Panc1 (cell line): Measurements from ENCODE around the gene LSM4. TPM values are rescaled to one million over a fixed set of nuclear protein-coding genes. Genes with fewer than 3 reads are reported as not detected.

Source experiments
- ATAC-seq: fragments of 200-7000 bp; cut with Tn5 transposase; 2 replicates; pipeline ENCODE4 v1.9.1; 2020; ENCODE audit warnings: mild to moderate bottlenecking, moderate library complexity
- BruUV-seq: library from RNA; stranded (reverse); fragments of 400-500 nt; replicated peaks from 2 replicates; lab custom pipeline; 2021; lab: Mats Ljungman, UMichigan
- CTCF ChIA-PET: fragments of 300-600 bp; sonication (Branson Sonifier 250); formaldehyde crosslinking; loops from one replicate; lab custom pipeline; 2022; ENCODE audit warnings: antibody characterized with exemption; lab: Charles Lee
- POLR2A ChIA-PET: fragments of 300-600 bp; sonication (Branson Sonifier 250); formaldehyde crosslinking; loops from one replicate; lab custom pipeline; 2022; ENCODE audit warnings: antibody characterized with exemption; lab: Charles Lee
- DNase-seq: peaks from one replicate; pipeline ENCODE4 v3.0.0-alpha.2; 2010; ENCODE audit warnings: low read depth, low spot score
- H3K27ac ChIP-seq: 2 replicates; pipeline ENCODE4 v1.5.1; 2011; ENCODE audit warnings: mild to moderate bottlenecking, low read length, inconsistent platforms
- H3K27me3 ChIP-seq: fragments of 200-500 bp; sonication (Bioruptor generic); 2 replicates; pipeline ENCODE4 v1.6.0; 2014; ENCODE audit warnings: low read length, inconsistent platforms; ENCODE audit not compliant: control insufficient read depth, insufficient read depth
- H3K36me3 ChIP-seq: fragments of 200-500 bp; sonication (Bioruptor generic); 2 replicates; pipeline ENCODE4 v1.5.1; 2014; ENCODE audit warnings: inconsistent platforms, mild to moderate bottlenecking, low read length, moderate library complexity; ENCODE audit not compliant: control insufficient read depth, insufficient read depth
- H3K4me1 ChIP-seq: 2 replicates; pipeline ENCODE4 v1.5.1; 2011; ENCODE audit warnings: inconsistent platforms, mild to moderate bottlenecking, low read length, moderate library complexity; ENCODE audit not compliant: control insufficient read depth, insufficient read depth
- H3K4me3 ChIP-seq, 2 experiments: 2 replicates each; pipeline ENCODE4 v1.5.1; 2011 to 2012; ENCODE audit warnings: low read depth in 2 of 2, low read length in 2 of 2, mild to moderate bottlenecking in 2 of 2, inconsistent platforms in 1 of 2, moderate library complexity in 1 of 2
- H3K9me3 ChIP-seq: fragments of 200-500 bp; sonication (Bioruptor generic); 2 replicates; pipeline ENCODE4 v1.5.1; 2014; ENCODE audit warnings: low read depth, mild to moderate bottlenecking, inconsistent platforms, low read length, moderate library complexity; ENCODE audit not compliant: control insufficient read depth, insufficient read depth
- POLR2AphosphoS5 ChIP-seq: IDR thresholded peaks from 2 replicates; pipeline ENCODE4 v1.6.1; 2012; ENCODE audit warnings: mild to moderate bottlenecking, low read depth, low read length, moderate library complexity
- SIN3A ChIP-seq: IDR thresholded peaks from 2 replicates; pipeline ENCODE4 v1.6.1; 2012; ENCODE audit warnings: low read depth, mild to moderate bottlenecking, low read length, moderate library complexity, borderline replicate concordance; ENCODE audit not compliant: insufficient read depth
- TCF7L2 ChIP-seq: IDR thresholded peaks from 2 replicates; pipeline ENCODE4 v1.6.1; 2011; ENCODE audit warnings: mild to moderate bottlenecking, low read depth, low read length, inconsistent platforms
- in situ Hi-C: cut with HindIII; loops from 2 replicates; pipeline ENCODE4 v1.10.0; 2016; ENCODE audit warnings: low sequenced_read_pairs, low pct_unique_long_range_greater_than_20kb
- intact Hi-C: fragments of 100-400 bp; cut with micrococcal nuclease; formaldehyde crosslinking; loops from one replicate; pipeline ENCODE4 v1.10.0; 2022; ENCODE audit not compliant: unreplicated experiment
- total RNA-seq: library from RNA; stranded (reverse); gene quantifications from one replicate; pipeline ENCODE4 v1.2.1, GENCODE V29; 2021; ENCODE audit not compliant: unreplicated experiment
- TF ChIP-seq, protein P1 (sequence below), 2 experiments: IDR thresholded peaks; 2 replicates each; pipeline ENCODE4 v1.6.1; 2011 to 2012; ENCODE audit warnings: low read depth in 2 of 2, control low read depth in 1 of 2, low read length in 1 of 2, mild to moderate bottlenecking in 1 of 2, moderate library complexity in 1 of 2; ENCODE audit not compliant: insufficient read depth in 1 of 2
- TF ChIP-seq, protein P2 (sequence below): fragments of 450-650 bp; IDR thresholded peaks from 2 replicates; pipeline ENCODE4 v1.5.1; 2017; ENCODE audit warnings: mild to moderate bottlenecking

The LSM4 gene
- total RNA-seq, 1 experiment from 2014 or later = 209 TPM

DNA sequence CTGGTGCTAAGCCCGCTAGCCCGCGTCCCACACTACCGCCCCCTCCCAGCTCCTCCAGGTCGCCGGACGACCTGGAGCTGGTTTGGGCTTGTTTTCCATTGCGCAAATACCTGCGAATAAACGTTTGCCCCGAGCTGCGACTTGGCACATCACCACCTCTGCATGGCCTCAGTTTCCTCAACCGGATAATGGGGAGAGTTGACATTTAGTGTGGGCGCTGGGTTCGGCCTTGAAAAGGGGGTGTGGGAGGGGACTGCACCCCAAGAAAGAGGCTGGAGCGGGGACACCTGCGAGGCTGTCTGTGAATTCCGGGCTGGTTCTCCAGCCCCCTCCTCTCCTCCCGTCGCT is 30.4 kb downstream of the LSM4 start:
- no peak for DNase-seq
- CTCF ChIA-PET = no interaction called here
- POLR2A ChIA-PET = interaction anchor here (2.7 kb wide), 1 partner anchor 11 kb away, joined by 22 read pairs; the partner anchor contains the start of gene JUND
- no TSS peak for BruUV-seq
- Histone ChIP-seq H3K27me3 (no peaks in the 10 kb centered on the region), H3K27ac (peak overlapping the region; percentile 90), H3K4me1 (peaks cover 23% of the 10 kb centered on the region), H3K9me3 (no peaks in the 10 kb centered on the region), H3K4me3 (peak overlapping the region; percentile 43 to 68), H3K36me3 (no peaks in the 10 kb centered on the region)
- peak; percentile 25; the same call in 1 of the 2 replicates for ATAC-seq
- in situ Hi-C loops (no loop called here), intact Hi-C loops (no loop called here)
- TF ChIP-seq, protein P1, sequence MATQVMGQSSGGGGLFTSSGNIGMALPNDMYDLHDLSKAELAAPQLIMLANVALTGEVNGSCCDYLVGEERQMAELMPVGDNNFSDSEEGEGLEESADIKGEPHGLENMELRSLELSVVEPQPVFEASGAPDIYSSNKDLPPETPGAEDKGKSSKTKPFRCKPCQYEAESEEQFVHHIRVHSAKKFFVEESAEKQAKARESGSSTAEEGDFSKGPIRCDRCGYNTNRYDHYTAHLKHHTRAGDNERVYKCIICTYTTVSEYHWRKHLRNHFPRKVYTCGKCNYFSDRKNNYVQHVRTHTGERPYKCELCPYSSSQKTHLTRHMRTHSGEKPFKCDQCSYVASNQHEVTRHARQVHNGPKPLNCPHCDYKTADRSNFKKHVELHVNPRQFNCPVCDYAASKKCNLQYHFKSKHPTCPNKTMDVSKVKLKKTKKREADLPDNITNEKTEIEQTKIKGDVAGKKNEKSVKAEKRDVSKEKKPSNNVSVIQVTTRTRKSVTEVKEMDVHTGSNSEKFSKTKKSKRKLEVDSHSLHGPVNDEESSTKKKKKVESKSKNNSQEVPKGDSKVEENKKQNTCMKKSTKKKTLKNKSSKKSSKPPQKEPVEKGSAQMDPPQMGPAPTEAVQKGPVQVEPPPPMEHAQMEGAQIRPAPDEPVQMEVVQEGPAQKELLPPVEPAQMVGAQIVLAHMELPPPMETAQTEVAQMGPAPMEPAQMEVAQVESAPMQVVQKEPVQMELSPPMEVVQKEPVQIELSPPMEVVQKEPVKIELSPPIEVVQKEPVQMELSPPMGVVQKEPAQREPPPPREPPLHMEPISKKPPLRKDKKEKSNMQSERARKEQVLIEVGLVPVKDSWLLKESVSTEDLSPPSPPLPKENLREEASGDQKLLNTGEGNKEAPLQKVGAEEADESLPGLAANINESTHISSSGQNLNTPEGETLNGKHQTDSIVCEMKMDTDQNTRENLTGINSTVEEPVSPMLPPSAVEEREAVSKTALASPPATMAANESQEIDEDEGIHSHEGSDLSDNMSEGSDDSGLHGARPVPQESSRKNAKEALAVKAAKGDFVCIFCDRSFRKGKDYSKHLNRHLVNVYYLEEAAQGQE (IDR thresholded peaks at IDR 0.05; ENCODE audit: insufficient read depth in 1 of 2, low read depth in 2 of 2, low read length in 1 of 2) = no peak
- TF ChIP-seq TCF7L2 = no peak
- no peak for TF ChIP-seq SIN3A
- TF ChIP-seq, protein P2, sequence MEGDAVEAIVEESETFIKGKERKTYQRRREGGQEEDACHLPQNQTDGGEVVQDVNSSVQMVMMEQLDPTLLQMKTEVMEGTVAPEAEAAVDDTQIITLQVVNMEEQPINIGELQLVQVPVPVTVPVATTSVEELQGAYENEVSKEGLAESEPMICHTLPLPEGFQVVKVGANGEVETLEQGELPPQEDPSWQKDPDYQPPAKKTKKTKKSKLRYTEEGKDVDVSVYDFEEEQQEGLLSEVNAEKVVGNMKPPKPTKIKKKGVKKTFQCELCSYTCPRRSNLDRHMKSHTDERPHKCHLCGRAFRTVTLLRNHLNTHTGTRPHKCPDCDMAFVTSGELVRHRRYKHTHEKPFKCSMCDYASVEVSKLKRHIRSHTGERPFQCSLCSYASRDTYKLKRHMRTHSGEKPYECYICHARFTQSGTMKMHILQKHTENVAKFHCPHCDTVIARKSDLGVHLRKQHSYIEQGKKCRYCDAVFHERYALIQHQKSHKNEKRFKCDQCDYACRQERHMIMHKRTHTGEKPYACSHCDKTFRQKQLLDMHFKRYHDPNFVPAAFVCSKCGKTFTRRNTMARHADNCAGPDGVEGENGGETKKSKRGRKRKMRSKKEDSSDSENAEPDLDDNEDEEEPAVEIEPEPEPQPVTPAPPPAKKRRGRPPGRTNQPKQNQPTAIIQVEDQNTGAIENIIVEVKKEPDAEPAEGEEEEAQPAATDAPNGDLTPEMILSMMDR = no peak
- TF ChIP-seq POLR2AphosphoS5 = no peak

DNA sequence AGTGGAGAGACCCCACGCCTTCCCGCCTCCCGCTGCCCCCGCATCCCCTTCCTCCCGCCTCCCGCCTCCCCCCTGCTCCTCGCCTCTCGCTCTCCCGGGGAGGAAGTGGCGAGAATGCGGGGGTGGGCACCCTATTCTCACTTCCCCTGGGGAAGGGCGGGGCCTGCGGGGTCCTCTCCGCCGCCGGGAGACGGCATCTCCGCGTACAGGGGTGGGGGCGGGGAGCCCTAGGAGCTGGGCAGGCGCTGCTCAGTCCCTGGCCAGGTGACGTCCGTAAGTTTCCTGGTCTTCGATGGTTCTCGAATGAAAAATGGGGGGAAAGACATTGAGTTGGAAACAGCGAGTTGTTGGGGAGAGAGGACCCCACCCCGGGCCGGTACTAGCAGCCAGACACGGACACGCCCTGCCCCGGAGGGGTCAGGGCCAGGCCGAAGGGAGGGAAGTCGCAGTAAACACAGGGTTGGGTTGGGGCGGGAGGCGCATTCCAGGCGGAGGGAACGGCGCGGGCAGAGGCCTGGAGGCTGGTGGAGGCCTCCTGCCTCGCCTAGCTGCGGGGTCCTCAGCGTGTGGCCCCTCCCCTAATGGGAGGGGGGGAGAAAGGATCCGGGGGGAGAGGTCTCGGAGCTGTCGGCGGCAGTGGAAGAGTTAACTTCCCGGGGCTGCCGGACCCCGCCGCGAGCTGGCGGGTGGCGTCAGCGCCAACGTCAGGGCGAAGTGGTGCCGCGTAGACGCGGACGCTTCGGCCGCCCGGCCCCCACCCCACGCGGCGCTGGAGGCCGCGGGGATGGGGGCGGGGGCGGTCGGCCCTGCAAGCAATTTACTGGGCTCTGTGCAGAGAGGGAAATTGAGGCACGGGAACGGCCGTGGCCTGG is 31.1 kb downstream of the LSM4 start:
- in situ Hi-C loops = no loop called here
- ATAC-seq (peak; percentile 86), DNase-seq (no peak)
- TF ChIP-seq SIN3A = 0 out of 2 replicates have a peak, but pooled peaks have one; percentile 17
- TF ChIP-seq, protein P1 (IDR thresholded peaks at IDR 0.05; ENCODE audit: insufficient read depth in 1 of 2, low read depth in 2 of 2, low read length in 1 of 2) = no peak; a peak in 1 of 4 replicates
- TF ChIP-seq POLR2AphosphoS5 = peak; percentile 52
- H3K36me3 ChIP-seq = no peaks in the 10 kb centered on the region
- H3K27me3 ChIP-seq = no peaks in the 10 kb centered on the region
- intact Hi-C loops = no loop called here
- CTCF ChIA-PET = interaction anchor here (0.5 kb wide), 1 partner anchor 268 kb away, joined by 3 read pairs; no protein-coding TSS in a partner anchor
- H3K9me3 ChIP-seq = no peaks in the 10 kb centered on the region
- peak overlapping the region; percentile 43 to 68 for H3K4me3 ChIP-seq
- POLR2A ChIA-PET = interaction anchor here (2.7 kb wide), 1 partner anchor 11 kb away, joined by 22 read pairs; the partner anchor contains the start of gene JUND
- H3K4me1 ChIP-seq = peaks cover 23% of the 10 kb centered on the region
- BruUV-seq = no TSS peak
- H3K27ac ChIP-seq = peak overlapping the region; percentile 90
